ENCODE data around the gene CNTLN. TPM values are rescaled to one million over a fixed set of nuclear protein-coding genes. Genes with fewer than 3 reads are reported as not detected.
"Not testable (repeated sequence)": the region's sequence is repeated elsewhere in the genome, so short reads cannot be mapped to it uniquely, and the experiment has no call there.

Gene CNTLN
- total and polyA plus RNA-seq, 2 of the 13 experiments (the other 11 are each of a cell fraction or from before 2014, with no cell fraction given): 1.5 to 5.7 TPM

GRCh38 chr9:17280350-17281012, 145.6 kb downstream of the CNTLN start:
- no TSS peak for BruUV-seq (replicated peaks)
- H3K4me3 ChIP-seq (replicated peaks in 1 of 3; ENCODE audit: insufficient read depth in 1 of 3, low read depth in 2 of 3, low read length in 3 of 3): no peak overlapping the region
- H3K4me1 ChIP-seq (ENCODE audit: insufficient read depth, low read length): no peaks in the 10 kb centered on the region
- no peaks in the 10 kb centered on the region for H3K27me3 ChIP-seq (ENCODE audit: control insufficient read depth in 1 of 2, insufficient read depth in 2 of 2, low read length in 2 of 2)
- FAIRE-seq (no peak), ATAC-seq (no peak), DNase-seq (ENCODE audit: low spot score) (no peak)
- WGBS (ENCODE audit: low lambda C conversion rate): 53% methylated on average over 4 of the region's 4 CpGs
- H3K27ac ChIP-seq (ENCODE audit: extremely low read length, insufficient read depth, low read length): no peak overlapping the region
- CTCF ChIA-PET (ENCODE audit: low intra/inter-chr PET ratio, low total read pairs): no interaction called here
- H4K20me1 ChIP-seq (ENCODE audit: insufficient read depth, low read length): no peaks in the 10 kb centered on the region
- TF ChIP-seq ADNP (CRISPR knock-in tag; IDR thresholded peaks at IDR 0.05): no peak
- TF ChIP-seq ZNF891 (CRISPR knock-in tag; IDR thresholded peaks at IDR 0.05): no peak
- no peak for TF ChIP-seq EHMT2 (IDR thresholded peaks at IDR 0.05; ENCODE audit: borderline replicate concordance, low read depth, low read length)
- TF ChIP-seq, protein P1, sequence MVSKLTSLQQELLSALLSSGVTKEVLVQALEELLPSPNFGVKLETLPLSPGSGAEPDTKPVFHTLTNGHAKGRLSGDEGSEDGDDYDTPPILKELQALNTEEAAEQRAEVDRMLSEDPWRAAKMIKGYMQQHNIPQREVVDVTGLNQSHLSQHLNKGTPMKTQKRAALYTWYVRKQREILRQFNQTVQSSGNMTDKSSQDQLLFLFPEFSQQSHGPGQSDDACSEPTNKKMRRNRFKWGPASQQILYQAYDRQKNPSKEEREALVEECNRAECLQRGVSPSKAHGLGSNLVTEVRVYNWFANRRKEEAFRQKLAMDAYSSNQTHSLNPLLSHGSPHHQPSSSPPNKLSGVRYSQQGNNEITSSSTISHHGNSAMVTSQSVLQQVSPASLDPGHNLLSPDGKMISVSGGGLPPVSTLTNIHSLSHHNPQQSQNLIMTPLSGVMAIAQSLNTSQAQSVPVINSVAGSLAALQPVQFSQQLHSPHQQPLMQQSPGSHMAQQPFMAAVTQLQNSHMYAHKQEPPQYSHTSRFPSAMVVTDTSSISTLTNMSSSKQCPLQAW (CRISPR knock-in tag; IDR thresholded peaks at IDR 0.05): no peak
- TF ChIP-seq ARID4A (CRISPR knock-in tag; IDR thresholded peaks at IDR 0.05; ENCODE audit: borderline replicate concordance): no peak
- TF ChIP-seq TMF1 (CRISPR knock-in tag; IDR thresholded peaks at IDR 0.05; ENCODE audit: low read depth): no peak
- H3K4me2 ChIP-seq (ENCODE audit: low read depth, low read length): no peak overlapping the region
- intact Hi-C loops (cut with micrococcal nuclease; ENCODE audit: unreplicated experiment) (no loop called here), in situ Hi-C loops (cut with HindIII; ENCODE audit: extremely low pct_ligation_motif_present, low pct_unique_long_range_greater_than_20kb) (no loop called here)
- peaks cover 42% of the 10 kb centered on the region for H3K9me3 ChIP-seq (ENCODE audit: low read length)
- POLR2A ChIA-PET: no interaction called here
- no peaks in the 10 kb centered on the region for H3K79me2 ChIP-seq (ENCODE audit: insufficient read depth, low read length)
- no peak overlapping the region for H2AFZ ChIP-seq (ENCODE audit: low read length)
- no peaks in the 10 kb centered on the region for H3K36me3 ChIP-seq (replicated peaks in 1 of 2; ENCODE audit: control insufficient read depth in 1 of 2, insufficient read depth in 2 of 2, low read length in 2 of 2)
- H3K9ac ChIP-seq (ENCODE audit: insufficient read depth, low read depth, low read length): no peak overlapping the region

- peaks cover 23% of the 10 kb centered on the region; the same call in 1 of the 2 replicates for H3K9me3 ChIP-seq (ENCODE audit: low read length)
- 88% methylated on average over 14 of the region's 22 CpGs for WGBS (ENCODE audit: low lambda C conversion rate)
- H3K36me3 ChIP-seq (replicated peaks in 1 of 2; ENCODE audit: control insufficient read depth in 1 of 2, insufficient read depth in 2 of 2, low read length in 2 of 2); H3K27ac ChIP-seq (ENCODE audit: extremely low read length, insufficient read depth, low read length); H3K79me2 ChIP-seq (ENCODE audit: insufficient read depth, low read length); FAIRE-seq; H3K9ac ChIP-seq (ENCODE audit: insufficient read depth, low read depth, low read length); H3K4me1 ChIP-seq (ENCODE audit: insufficient read depth, low read length); BruUV-seq (replicated peaks); H4K20me1 ChIP-seq (ENCODE audit: insufficient read depth, low read length); intact Hi-C loops (cut with micrococcal nuclease; ENCODE audit: unreplicated experiment); H3K4me2 ChIP-seq (ENCODE audit: low read depth, low read length); DNase-seq (ENCODE audit: low spot score); in situ Hi-C loops (cut with HindIII; ENCODE audit: extremely low pct_ligation_motif_present, low pct_unique_long_range_greater_than_20kb); CTCF ChIA-PET (ENCODE audit: low intra/inter-chr PET ratio, low total read pairs); H3K27me3 ChIP-seq (ENCODE audit: control insufficient read depth in 1 of 2, insufficient read depth in 2 of 2, low read length in 2 of 2); H2AFZ ChIP-seq (ENCODE audit: low read length); ATAC-seq; POLR2A ChIA-PET; H3K4me3 ChIP-seq (replicated peaks in 1 of 3; ENCODE audit: insufficient read depth in 1 of 3, low read depth in 2 of 3, low read length in 3 of 3): not testable (repeated sequence)
Observed at GRCh38 chr9:17290673-17291072, 155.8 kb downstream of the CNTLN start.
